Neural cell (in vitro differentiated cells): ENCODE results near the gene APLF.

Source experiments
- CTCF ChIP-seq: fragments of 450-650 bp; IDR thresholded peaks from 2 replicates; pipeline ENCODE4 v1.5.1; 2014; ENCODE audit warnings: antibody characterized with exemption, mild to moderate bottlenecking, moderate library complexity; ENCODE audit not compliant: poor library complexity, severe bottlenecking
- EP300 ChIP-seq: fragments of 450-650 bp; conservative IDR thresholded peaks from 2 replicates; pipeline ENCODE4 v1.6.1; 2014; ENCODE audit warnings: antibody characterized with exemption, mild to moderate bottlenecking, moderate library complexity; ENCODE audit not compliant: poor library complexity, severe bottlenecking
- EZH2 ChIP-seq: fragments of 200-600, 300-800 bp; shearing (Covaris generic), sonication (generic); IDR thresholded peaks from 2 replicates; pipeline ENCODE4 v1.6.1; 2014; ENCODE audit warnings: antibody characterized with exemption, low read length, borderline replicate concordance, mild to moderate bottlenecking; ENCODE audit not compliant: insufficient read depth, poor library complexity, severe bottlenecking
- MXI1 ChIP-seq: fragments of 450-650 bp; conservative IDR thresholded peaks from 2 replicates; pipeline ENCODE4 v1.6.1; 2014; ENCODE audit warnings: antibody characterized with exemption, mild to moderate bottlenecking; ENCODE audit not compliant: poor library complexity, severe bottlenecking
- POLR2AphosphoS5 ChIP-seq: IDR thresholded peaks from 2 replicates; pipeline ENCODE4 v1.6.1; 2012
- RAD21 ChIP-seq: fragments of 450-650 bp; conservative IDR thresholded peaks from 2 replicates; pipeline ENCODE4 v1.6.1; 2014; ENCODE audit warnings: antibody characterized with exemption, mild to moderate bottlenecking, moderate library complexity
- SMC3 ChIP-seq: fragments of 450-650 bp; conservative IDR thresholded peaks from 2 replicates; pipeline ENCODE4 v1.6.1; 2014; ENCODE audit warnings: antibody characterized with exemption, mild to moderate bottlenecking, moderate library complexity; ENCODE audit not compliant: poor library complexity
- TAF1 ChIP-seq: IDR thresholded peaks from 2 replicates; pipeline ENCODE4 v1.6.1; 2012; ENCODE audit warnings: low read depth
- TF ChIP-seq, protein P1 (sequence below): IDR thresholded peaks from 2 replicates; pipeline ENCODE4 v1.6.1; 2012; ENCODE audit warnings: borderline replicate concordance

DNA sequence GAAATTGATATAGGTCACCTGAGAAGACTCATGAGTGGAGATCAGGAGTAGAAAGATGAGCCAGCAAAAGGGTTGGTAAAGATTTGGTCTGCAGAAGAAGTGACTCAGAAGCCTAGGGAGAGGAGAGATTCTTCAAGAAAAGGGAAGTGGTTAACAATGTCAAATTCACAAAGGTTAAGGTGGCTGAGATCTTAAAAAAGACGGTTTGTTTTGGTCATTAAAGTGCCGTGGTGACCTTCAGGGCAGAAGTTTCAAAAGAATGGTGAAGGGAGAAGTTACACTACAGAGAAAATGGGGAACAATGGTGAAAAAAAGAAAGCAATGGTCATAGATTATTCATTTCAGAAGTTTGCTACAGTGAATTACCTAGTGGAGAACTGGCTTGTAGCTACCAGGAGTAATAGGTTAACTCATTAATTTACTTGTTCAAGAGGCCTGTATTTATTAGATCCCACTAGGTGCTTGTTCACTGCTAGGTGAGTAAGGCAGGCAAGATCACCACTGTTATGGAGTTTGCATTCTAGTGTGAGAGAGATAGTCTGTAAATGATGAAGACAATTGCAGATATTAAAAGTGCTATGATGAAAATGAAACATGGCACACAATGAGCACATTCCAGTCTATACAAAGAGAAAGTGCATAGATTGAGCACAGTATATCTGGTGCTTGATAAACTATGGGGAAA is 43.3 kb upstream of the APLF start:
- TF ChIP-seq CTCF = no peak
- no peak for TF ChIP-seq POLR2AphosphoS5
- no peak for TF ChIP-seq TAF1
- no peak for TF ChIP-seq SMC3
- no peak for TF ChIP-seq EP300
- no peak for TF ChIP-seq EZH2
- no peak for TF ChIP-seq MXI1
- TF ChIP-seq RAD21 = no peak
- TF ChIP-seq, protein P1, sequence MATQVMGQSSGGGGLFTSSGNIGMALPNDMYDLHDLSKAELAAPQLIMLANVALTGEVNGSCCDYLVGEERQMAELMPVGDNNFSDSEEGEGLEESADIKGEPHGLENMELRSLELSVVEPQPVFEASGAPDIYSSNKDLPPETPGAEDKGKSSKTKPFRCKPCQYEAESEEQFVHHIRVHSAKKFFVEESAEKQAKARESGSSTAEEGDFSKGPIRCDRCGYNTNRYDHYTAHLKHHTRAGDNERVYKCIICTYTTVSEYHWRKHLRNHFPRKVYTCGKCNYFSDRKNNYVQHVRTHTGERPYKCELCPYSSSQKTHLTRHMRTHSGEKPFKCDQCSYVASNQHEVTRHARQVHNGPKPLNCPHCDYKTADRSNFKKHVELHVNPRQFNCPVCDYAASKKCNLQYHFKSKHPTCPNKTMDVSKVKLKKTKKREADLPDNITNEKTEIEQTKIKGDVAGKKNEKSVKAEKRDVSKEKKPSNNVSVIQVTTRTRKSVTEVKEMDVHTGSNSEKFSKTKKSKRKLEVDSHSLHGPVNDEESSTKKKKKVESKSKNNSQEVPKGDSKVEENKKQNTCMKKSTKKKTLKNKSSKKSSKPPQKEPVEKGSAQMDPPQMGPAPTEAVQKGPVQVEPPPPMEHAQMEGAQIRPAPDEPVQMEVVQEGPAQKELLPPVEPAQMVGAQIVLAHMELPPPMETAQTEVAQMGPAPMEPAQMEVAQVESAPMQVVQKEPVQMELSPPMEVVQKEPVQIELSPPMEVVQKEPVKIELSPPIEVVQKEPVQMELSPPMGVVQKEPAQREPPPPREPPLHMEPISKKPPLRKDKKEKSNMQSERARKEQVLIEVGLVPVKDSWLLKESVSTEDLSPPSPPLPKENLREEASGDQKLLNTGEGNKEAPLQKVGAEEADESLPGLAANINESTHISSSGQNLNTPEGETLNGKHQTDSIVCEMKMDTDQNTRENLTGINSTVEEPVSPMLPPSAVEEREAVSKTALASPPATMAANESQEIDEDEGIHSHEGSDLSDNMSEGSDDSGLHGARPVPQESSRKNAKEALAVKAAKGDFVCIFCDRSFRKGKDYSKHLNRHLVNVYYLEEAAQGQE = no peak
